B cell (primary cell): Measurements from ENCODE around the gene HTRA3.

Experiments
- CTCF ChIP-seq: fragments of 200-600 bp; IDR thresholded peaks from one replicate; pipeline ENCODE4 v1.8.0; 2022; ENCODE audit warnings: antibody characterized with exemption, mild to moderate bottlenecking
- EZH2 ChIP-seq: IDR thresholded peaks from 2 replicates; pipeline ENCODE4 v1.6.1; 2012; ENCODE audit warnings: borderline replicate concordance, low read depth, mild to moderate bottlenecking, moderate library complexity, low read length; ENCODE audit not compliant: insufficient read depth, poor library complexity, severe bottlenecking

- TF ChIP-seq CTCF = no peak
- TF ChIP-seq EZH2 = no peak
Observed at GRCh38 chr4:8326206-8326605, 56.7 kb downstream of the HTRA3 start.
